Trophoblast cell (in vitro differentiated cells and primary cell): ENCODE measurements around the gene OPRM1.
A peak's percentile ranks its signal among the peaks of the same experiment; 100 is the strongest.

Experiments
- DNase-seq, 2 donors: peaks; one replicate each; pipeline ENCODE4 v3.0.0-alpha.2; 2016
- H2AFZ ChIP-seq: 2 replicates; pipeline ENCODE4 v1.6.1; 2013; ENCODE audit warnings: low read length, moderate library complexity, mild to moderate bottlenecking; ENCODE audit not compliant: insufficient read depth, poor library complexity
- H2AK5ac ChIP-seq: 2 replicates; pipeline ENCODE4 v1.6.1; 2013; ENCODE audit warnings: mild to moderate bottlenecking, low read length
- H2BK120ac ChIP-seq: 2 replicates; pipeline ENCODE4 v1.6.1; 2013; ENCODE audit warnings: low read length, mild to moderate bottlenecking, moderate library complexity; ENCODE audit not compliant: insufficient read depth, poor library complexity
- H2BK12ac ChIP-seq: 2 replicates; pipeline ENCODE4 v1.6.1; 2013; ENCODE audit warnings: mild to moderate bottlenecking, low read length, moderate library complexity
- H2BK5ac ChIP-seq: 2 replicates; pipeline ENCODE4 v1.6.1; 2013; ENCODE audit warnings: low read length, low read depth, moderate library complexity, mild to moderate bottlenecking; ENCODE audit not compliant: poor library complexity
- H3K14ac ChIP-seq: 2 replicates; pipeline ENCODE4 v1.6.1; 2013; ENCODE audit warnings: mild to moderate bottlenecking, low read length
- H3K18ac ChIP-seq: 2 replicates; pipeline ENCODE4 v1.6.1; 2013; ENCODE audit warnings: mild to moderate bottlenecking, low read length
- H3K23ac ChIP-seq: 2 replicates; pipeline ENCODE4 v1.6.1; 2013; ENCODE audit warnings: low read length
- H3K27ac ChIP-seq: 2 replicates; pipeline ENCODE4 v1.5.1; 2013; ENCODE audit warnings: low read depth, mild to moderate bottlenecking, inconsistent platforms, low read length, moderate library complexity
- H3K27me3 ChIP-seq: 2 replicates; pipeline ENCODE4 v1.6.1; 2013; ENCODE audit warnings: inconsistent platforms, mild to moderate bottlenecking, low read length, moderate library complexity; ENCODE audit not compliant: insufficient read depth
- H3K36me3 ChIP-seq, 2 experiments: 1 replicate in 1 of 2; 2 replicates in 1 of 2; pipeline ENCODE4 v1.6.1; 2013; ENCODE audit warnings: low read length in 2 of 2, mild to moderate bottlenecking in 2 of 2, moderate library complexity in 1 of 2; ENCODE audit not compliant: insufficient read depth in 2 of 2, control insufficient read depth in 1 of 2
- H3K4ac ChIP-seq: 2 replicates; pipeline ENCODE4 v1.6.1; 2013; ENCODE audit warnings: low read depth, mild to moderate bottlenecking, low read length, moderate library complexity
- H3K4me1 ChIP-seq, 2 experiments: 1 replicate in 1 of 2; 2 replicates in 1 of 2; pipeline ENCODE4 v1.6.1; 2013; ENCODE audit warnings: low read length in 2 of 2, mild to moderate bottlenecking in 2 of 2, moderate library complexity in 1 of 2; ENCODE audit not compliant: insufficient read depth in 2 of 2, control insufficient read depth in 1 of 2
- H3K4me2 ChIP-seq: 2 replicates; pipeline ENCODE4 v1.6.1; 2013; ENCODE audit warnings: inconsistent platforms, mild to moderate bottlenecking, low read length, moderate library complexity
- H3K4me3 ChIP-seq: 2 replicates; pipeline ENCODE4 v1.5.1; 2013; ENCODE audit warnings: mild to moderate bottlenecking, low read depth, low read length, inconsistent platforms
- H3K79me1 ChIP-seq: one replicate; pipeline ENCODE4 v1.6.1; 2013; ENCODE audit warnings: low read length
- H3K79me2 ChIP-seq: 2 replicates; pipeline ENCODE4 v1.6.1; 2013; ENCODE audit warnings: low read length, mild to moderate bottlenecking; ENCODE audit not compliant: control insufficient read depth, insufficient read depth, poor library complexity
- H3K9ac ChIP-seq: 2 replicates; pipeline ENCODE4 v1.6.1; 2013; ENCODE audit warnings: mild to moderate bottlenecking, low read length
- H3K9me3 ChIP-seq: 2 replicates; pipeline ENCODE4 v1.6.1; 2013; ENCODE audit warnings: low read depth, mild to moderate bottlenecking, control low read depth, inconsistent platforms, low read length; ENCODE audit not compliant: insufficient read depth
- H4K12ac ChIP-seq: 2 replicates; pipeline ENCODE4 v1.6.1; 2013; ENCODE audit warnings: low read depth, mild to moderate bottlenecking, low read length, moderate library complexity
- H4K8ac ChIP-seq: 2 replicates; pipeline ENCODE4 v1.6.1; 2013; ENCODE audit warnings: low read depth, mild to moderate bottlenecking, low read length, moderate library complexity
- H4K91ac ChIP-seq: one replicate; pipeline ENCODE4 v1.6.1; 2013; ENCODE audit warnings: low read depth, mild to moderate bottlenecking, low read length, moderate library complexity
- WGBS: extraction: QIAGEN DNeasy Blood & Tissue Kit; methylation state at CpG from one replicate; pipeline ENCODE4 v1.1.7; 2013; ENCODE audit warnings: missing lambda C conversion rate; ENCODE audit not compliant: insufficient read length, insufficient coverage; ENCODE audit errors: extremely low coverage; 5-methylcytosine and 5-hydroxymethylcytosine counted together

OPRM1 gene

GRCh38 chr6:154213782-154214181 lies 174.7 kb downstream of the OPRM1 start:
- no peaks in the 10 kb centered on the region for H3K79me1 ChIP-seq
- no peak overlapping the region for H4K91ac ChIP-seq
- H2BK12ac ChIP-seq, result no peak overlapping the region
- no peak overlapping the region for H3K18ac ChIP-seq
- H3K27ac ChIP-seq, result no peak overlapping the region
- no peak overlapping the region for H2BK5ac ChIP-seq
- H3K23ac ChIP-seq, result no peak overlapping the region
- no peak overlapping the region for H3K4ac ChIP-seq
- no peak overlapping the region for H2AFZ ChIP-seq
- peak; percentile 76 to 84 for DNase-seq
- H3K4me3 ChIP-seq, result no peak overlapping the region
- H3K27me3 ChIP-seq, result no peaks in the 10 kb centered on the region
- H3K79me2 ChIP-seq, result no peaks in the 10 kb centered on the region
- H2AK5ac ChIP-seq, result no peak overlapping the region
- H2BK120ac ChIP-seq, result no peak overlapping the region
- no CpG with 5 or more reads among the region's 3 CpGs for WGBS
- H4K12ac ChIP-seq, result no peak overlapping the region
- H3K14ac ChIP-seq, result no peak overlapping the region
- H3K9me3 ChIP-seq, result no peaks in the 10 kb centered on the region
- no peaks in the 10 kb centered on the region for H3K36me3 ChIP-seq
- no peak overlapping the region for H3K4me2 ChIP-seq
- no peak overlapping the region for H4K8ac ChIP-seq
- no peak overlapping the region for H3K9ac ChIP-seq
- H3K4me1 ChIP-seq, result no peaks in the 10 kb centered on the region

- Histone ChIP-seq H2AK5ac (no peak overlapping the region), H4K8ac (no peak overlapping the region), H2AFZ (no peak overlapping the region), H3K9ac (no peak overlapping the region), H3K4ac (no peak overlapping the region), H3K79me1 (no peaks in the 10 kb centered on the region), H3K4me2 (no peak overlapping the region), H3K79me2 (no peaks in the 10 kb centered on the region), H3K18ac (no peak overlapping the region), H3K4me1 (no peaks in the 10 kb centered on the region), H3K23ac (no peak overlapping the region), H3K9me3 (no peaks in the 10 kb centered on the region), H3K4me3 (no peak overlapping the region), H3K27me3 (no peaks in the 10 kb centered on the region), H3K27ac (no peak overlapping the region), H3K14ac (no peak overlapping the region), H4K12ac (no peak overlapping the region), H2BK12ac (no peak overlapping the region), H4K91ac (no peak overlapping the region), H2BK120ac (no peak overlapping the region), H3K36me3 (no peaks in the 10 kb centered on the region), H2BK5ac (no peak overlapping the region)
- WGBS, result no CpG with 5 or more reads among the region's 6 CpGs
- DNase-seq, result no peak
Measured at GRCh38 chr6:154218301-154218700, 179.3 kb downstream of the OPRM1 start.

GRCh38 chr6:154218787-154219186 lies 179.7 kb downstream of the OPRM1 start:
- no peak for DNase-seq
- Histone ChIP-seq H3K27me3 (no peaks in the 10 kb centered on the region), H3K4me2 (no peak overlapping the region), H3K36me3 (no peaks in the 10 kb centered on the region), H2AK5ac (no peak overlapping the region), H3K4me1 (no peaks in the 10 kb centered on the region), H3K23ac (no peak overlapping the region), H2BK5ac (no peak overlapping the region), H3K79me1 (no peaks in the 10 kb centered on the region), H3K4me3 (no peak overlapping the region), H3K4ac (no peak overlapping the region), H3K18ac (no peak overlapping the region), H3K14ac (no peak overlapping the region), H3K27ac (no peak overlapping the region), H3K9me3 (no peaks in the 10 kb centered on the region), H2AFZ (no peak overlapping the region), H3K9ac (no peak overlapping the region), H2BK12ac (no peak overlapping the region), H4K91ac (no peak overlapping the region), H4K8ac (no peak overlapping the region), H3K79me2 (no peaks in the 10 kb centered on the region), H2BK120ac (no peak overlapping the region), H4K12ac (no peak overlapping the region)
- WGBS, result no CpG with 5 or more reads among the region's 6 CpGs

DNA sequence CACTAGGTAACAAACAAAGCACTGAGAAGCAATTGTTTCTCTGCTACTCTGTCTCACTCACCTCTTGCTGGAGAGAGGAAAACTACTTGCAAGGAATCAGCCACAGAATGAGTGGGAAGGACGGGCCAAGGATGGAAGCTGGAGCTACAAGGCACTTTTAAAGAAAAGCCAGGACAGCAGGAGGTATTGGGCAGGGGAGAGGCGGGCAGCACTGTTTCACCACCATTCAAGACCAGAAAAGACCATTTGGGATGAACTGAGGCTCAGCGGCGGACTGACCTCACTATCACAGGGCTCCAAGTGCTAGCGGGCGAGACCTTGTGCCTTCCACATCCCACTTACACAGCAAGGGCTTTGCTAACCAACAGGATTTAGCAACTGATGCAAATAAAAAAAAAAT lies 180.2 kb downstream of the OPRM1 start:
- no peak overlapping the region for H2BK120ac ChIP-seq
- H4K12ac ChIP-seq, result no peak overlapping the region
- no peaks in the 10 kb centered on the region for H3K27me3 ChIP-seq
- H3K27ac ChIP-seq, result no peak overlapping the region
- H3K14ac ChIP-seq, result no peak overlapping the region
- H3K23ac ChIP-seq, result no peak overlapping the region
- no peak overlapping the region for H2AFZ ChIP-seq
- H2BK12ac ChIP-seq, result no peak overlapping the region
- H4K8ac ChIP-seq, result no peak overlapping the region
- no peak overlapping the region for H3K18ac ChIP-seq
- H2AK5ac ChIP-seq, result no peak overlapping the region
- no peak overlapping the region for H4K91ac ChIP-seq
- H2BK5ac ChIP-seq, result no peak overlapping the region
- no peaks in the 10 kb centered on the region for H3K79me1 ChIP-seq
- H3K9me3 ChIP-seq, result no peaks in the 10 kb centered on the region
- H3K79me2 ChIP-seq, result no peaks in the 10 kb centered on the region
- H3K9ac ChIP-seq, result no peak overlapping the region
- WGBS, result no CpG with 5 or more reads among the region's 6 CpGs
- no peaks in the 10 kb centered on the region for H3K36me3 ChIP-seq
- no peak overlapping the region for H3K4me2 ChIP-seq
- H3K4ac ChIP-seq, result no peak overlapping the region
- no peak for DNase-seq
- H3K4me1 ChIP-seq, result no peaks in the 10 kb centered on the region
- no peak overlapping the region for H3K4me3 ChIP-seq
